B cell (primary cell): ENCODE measurements around the gene ITPR3. TPM values are rescaled to one million over a fixed set of nuclear protein-coding genes. Genes with fewer than 3 reads are reported as not detected.

Experiments used
- ATAC-seq: fragments of 200-7000 bp; cut with Tn5 transposase; one replicate; pipeline ENCODE4 v1.10.0; 2021; ENCODE audit warnings: low read depth, mild to moderate bottlenecking, moderate number of reproducible peaks, moderate library complexity
- CTCF ChIA-PET: fragments of 350-600 bp; sonication (Branson Sonifier 250); formaldehyde crosslinking; loops from one replicate; lab custom pipeline; 2021; ENCODE audit warnings: antibody characterized with exemption, inconsistent platforms; lab: Charles Lee
- POLR2A ChIA-PET: fragments of 350-600 bp; sonication (Branson Sonifier 250); formaldehyde crosslinking; loops from one replicate; lab custom pipeline; 2021; ENCODE audit warnings: antibody characterized with exemption; lab: Charles Lee
- DNase-seq: peaks from one replicate; pipeline ENCODE4 v3.0.0; 2013
- H2AFZ ChIP-seq: 2 replicates; pipeline ENCODE4 v1.6.1; 2012; ENCODE audit warnings: mild to moderate bottlenecking, low read depth, low read length; ENCODE audit not compliant: insufficient read depth, poor library complexity, severe bottlenecking
- H3K27ac ChIP-seq, 2 donors: 1 replicate in 1 of 2; 2 replicates in 1 of 2; pipeline ENCODE4 v1.5.1; 2012 to 2013; ENCODE audit warnings: low read length in 2 of 2, mild to moderate bottlenecking in 2 of 2, moderate library complexity in 1 of 2
- H3K27me3 ChIP-seq, 4 experiments: fragments of 200-600 bp in 1 of 4; sonication (generic) in 1 of 4; replicated peaks in 1 of 4; 1 replicate in 2 of 4; 2 replicates in 2 of 4; pipeline versions ENCODE4 v1.6.1 to v1.7.0; 2013 to 2016; ENCODE audit warnings: low read length in 3 of 4, mild to moderate bottlenecking in 2 of 4, mixed read lengths in 1 of 4, moderate library complexity in 1 of 4; ENCODE audit not compliant: insufficient read depth in 4 of 4, control insufficient read depth in 3 of 4; ENCODE audit errors: control extremely low read depth in 1 of 4
- H3K36me3 ChIP-seq, 2 experiments: replicated peaks in 1 of 2; 1 replicate in 1 of 2; 2 replicates in 1 of 2; pipeline versions ENCODE4 v1.6.1 to v1.7.1; 2013; ENCODE audit warnings: low read length in 1 of 2; ENCODE audit not compliant: insufficient read depth in 2 of 2, control insufficient read depth in 1 of 2; ENCODE audit errors: control extremely low read depth in 1 of 2, extremely low read depth in 1 of 2
- H3K4me1 ChIP-seq, 2 donors: fragments of 200-600 bp in 1 of 2; sonication (generic) in 1 of 2; 1 replicate in 1 of 2; 2 replicates in 1 of 2; pipeline versions ENCODE4 v1.5.1 to v1.6.1; 2013 to 2017; ENCODE audit warnings: low read length in 2 of 2; ENCODE audit not compliant: control insufficient read depth in 2 of 2, insufficient read depth in 2 of 2
- H3K4me2 ChIP-seq: replicated peaks from 2 replicates; pipeline ENCODE3; 2012; ENCODE audit warnings: mild to moderate bottlenecking, low read depth, low read length; ENCODE audit not compliant: poor library complexity, severe bottlenecking
- H3K4me3 ChIP-seq, 5 experiments: fragments of 200-600 bp in 1 of 5; sonication (generic) in 1 of 5; 1 replicate in 3 of 5; 2 replicates in 2 of 5; pipeline versions ENCODE4 v1.5.1 to v1.7.0; 2011 to 2016; ENCODE audit warnings: low read length in 4 of 5, mild to moderate bottlenecking in 4 of 5, low read depth in 2 of 5, control low read depth in 1 of 5, moderate library complexity in 1 of 5; ENCODE audit not compliant: insufficient read depth in 1 of 5; ENCODE audit errors: control extremely low read depth in 1 of 5, extremely low read depth in 1 of 5
- H3K79me2 ChIP-seq: fragments of 200-600 bp; sonication (generic); one replicate; pipeline ENCODE4 v1.6.0; 2016; ENCODE audit warnings: low read length; ENCODE audit not compliant: control insufficient read depth, insufficient read depth
- H3K9ac ChIP-seq: fragments of 200-600 bp; sonication (generic); 2 replicates; pipeline ENCODE4 v1.6.1; 2017; ENCODE audit warnings: mild to moderate bottlenecking, low read length, moderate library complexity
- H3K9me3 ChIP-seq, 3 donors: one replicate each; pipeline versions ENCODE4 v1.6.1 to v1.7.1; 2013; ENCODE audit warnings: low read length in 2 of 3; ENCODE audit not compliant: control insufficient read depth in 2 of 3, insufficient read depth in 1 of 3; ENCODE audit errors: control extremely low read depth in 1 of 3
- H4K20me1 ChIP-seq: 2 replicates; pipeline ENCODE4 v1.6.0; 2012; ENCODE audit warnings: mild to moderate bottlenecking, low read length; ENCODE audit not compliant: insufficient read depth, control insufficient read depth, poor library complexity, severe bottlenecking
- H3K27ac Mint-ChIP-seq: one replicate; pipeline ENCODE4 v1.8.0; 2021; ENCODE audit warnings: mixed read lengths
- H3K27me3 Mint-ChIP-seq: one replicate; pipeline ENCODE4 v1.8.0; 2021; ENCODE audit warnings: mixed read lengths
- H3K4me1 Mint-ChIP-seq: one replicate; pipeline ENCODE4 v1.8.0; 2021; ENCODE audit warnings: mixed read lengths
- H3K4me3 Mint-ChIP-seq: one replicate; pipeline ENCODE4 v1.8.0; 2021; ENCODE audit warnings: mixed read lengths
- H3K9me3 Mint-ChIP-seq: one replicate; pipeline ENCODE4 v1.8.0; 2022; ENCODE audit warnings: mixed read lengths; ENCODE audit not compliant: insufficient read depth
- CTCF ChIP-seq: fragments of 200-600 bp; IDR thresholded peaks from one replicate; pipeline ENCODE4 v1.8.0; 2022; ENCODE audit warnings: antibody characterized with exemption, mild to moderate bottlenecking
- EZH2 ChIP-seq: IDR thresholded peaks from 2 replicates; pipeline ENCODE4 v1.6.1; 2012; ENCODE audit warnings: borderline replicate concordance, low read depth, mild to moderate bottlenecking, moderate library complexity, low read length; ENCODE audit not compliant: insufficient read depth, poor library complexity, severe bottlenecking
- WGBS: methylation state at CpG from one replicate; pipeline ENCODE4 v1.1.5; 2013; ENCODE audit warnings: missing lambda C conversion rate; ENCODE audit not compliant: insufficient coverage; 5-methylcytosine and 5-hydroxymethylcytosine counted together
- intact Hi-C: fragments of 100-400 bp; cut with micrococcal nuclease; formaldehyde crosslinking; loops from one replicate; pipeline ENCODE4 v1.10.0; 2022
- polyA plus RNA-seq: library from polyadenylated mRNA; depleted of rRNA; stranded (reverse); fragments of >200 nt; gene quantifications from 2 replicates; pipeline ENCODE4 v1.2.3, GENCODE V29; 2012
- total RNA-seq, 2 donors: library from RNA; stranded (reverse); fragments of 120-200 nt in 1 of 2; gene quantifications; 1 replicate in 1 of 2; 2 replicates in 1 of 2; pipeline versions ENCODE4 v1.2.3 to v1.2.4, GENCODE V29; 2013 to 2022

The ITPR3 gene
- total and polyA plus RNA-seq, 2 donors (not counting 1 experiment from before 2014, with no cell fraction given), result 61.9 to 67.6 TPM

GRCh38 chr6:33634946-33635345, 13.8 kb downstream of the ITPR3 start:
- H3K79me2 ChIP-seq, result peaks cover 87% of the 10 kb centered on the region
- TF ChIP-seq EZH2, result no peak
- TF ChIP-seq CTCF, result no peak
- Mint-ChIP-seq H3K4me3 (peak overlapping the region; percentile 47), H3K27me3 (no peaks in the 10 kb centered on the region), H3K9me3 (no peaks in the 10 kb centered on the region), H3K4me1 (peaks cover 51% of the 10 kb centered on the region), H3K27ac (no peak overlapping the region)
- DNase-seq (no peak), ATAC-seq (no peak)
- no peak overlapping the region for H3K27ac ChIP-seq
- peaks cover 0 to 4% of the 10 kb centered on the region in 2 experiments for H3K36me3 ChIP-seq
- peak overlapping the region; percentile 96 for H3K4me2 ChIP-seq
- peaks cover 0 to 9% (median 0%) of the 10 kb centered on the region in 3 donors for H3K9me3 ChIP-seq
- 93% methylated on average over 3 of the region's 8 CpGs for WGBS
- CTCF ChIA-PET, result interaction anchor here (1.2 to 1.8 kb wide), 2 partner anchors 45 to 66 kb away, joined by 3 to 5 read pairs; no protein-coding TSS in a partner anchor
- H4K20me1 ChIP-seq, result peaks cover 84% of the 10 kb centered on the region
- H3K9ac ChIP-seq, result no peak overlapping the region
- H3K4me1 ChIP-seq, result peaks cover 17 to 24% of the 10 kb centered on the region in 2 donors
- H3K27me3 ChIP-seq, result no peaks in the 10 kb centered on the region
- no peak overlapping the region for H3K4me3 ChIP-seq
- POLR2A ChIA-PET, result no interaction called here
- H2AFZ ChIP-seq, result no peak overlapping the region
- intact Hi-C loops, result loop anchor here (5.0 kb wide), 1 partner anchor 67 kb away; no protein-coding TSS in a partner anchor

GRCh38 chr6:33636655-33637054, 15.5 kb downstream of the ITPR3 start:
- TF ChIP-seq EZH2 (no peak), CTCF (no peak)

More at GRCh38 chr6:33636655-33637054, 15.5 kb downstream of the ITPR3 start:
- Histone ChIP-seq H3K4me2 (no peak overlapping the region), H3K4me1 (peaks cover 17 to 24% of the 10 kb centered on the region in 2 donors), H3K4me3 (no peak overlapping the region), H3K36me3 (peaks cover 0 to 19% of the 10 kb centered on the region in 2 experiments), H3K9ac (no peak overlapping the region), H3K27me3 (no peaks in the 10 kb centered on the region), H4K20me1 (peaks cover 89% of the 10 kb centered on the region), H2AFZ (no peak overlapping the region), H3K9me3 (peaks cover 0 to 9% (median 0%) of the 10 kb centered on the region in 3 donors), H3K79me2 (peaks cover 91% of the 10 kb centered on the region), H3K27ac (no peak overlapping the region)
- Mint-ChIP-seq H3K27me3 (no peaks in the 10 kb centered on the region), H3K4me3 (no peak overlapping the region), H3K4me1 (peaks cover 44% of the 10 kb centered on the region), H3K9me3 (no peaks in the 10 kb centered on the region), H3K27ac (no peak overlapping the region)
- DNase-seq, result no peak
- ChIA-PET CTCF (interaction anchor here (0.7 kb wide), 1 partner anchor 492 kb away, joined by 4 read pairs; no protein-coding TSS in a partner anchor), POLR2A (no interaction called here)
- no peak for ATAC-seq
- WGBS, result 96% methylated on average over 5 of the region's 11 CpGs
- intact Hi-C loops, result no loop called here
